ENCODE measurements around the gene ZBTB42. TPM values are rescaled to one million over a fixed set of nuclear protein-coding genes. Genes with fewer than 3 reads are reported as not detected.
A peak's percentile ranks its signal among the peaks of the same experiment; 100 is the strongest.

The ZBTB42 gene
- total RNA-seq, 2 donors from 2014 or later: 6.6 to 7.0 TPM

DNA sequence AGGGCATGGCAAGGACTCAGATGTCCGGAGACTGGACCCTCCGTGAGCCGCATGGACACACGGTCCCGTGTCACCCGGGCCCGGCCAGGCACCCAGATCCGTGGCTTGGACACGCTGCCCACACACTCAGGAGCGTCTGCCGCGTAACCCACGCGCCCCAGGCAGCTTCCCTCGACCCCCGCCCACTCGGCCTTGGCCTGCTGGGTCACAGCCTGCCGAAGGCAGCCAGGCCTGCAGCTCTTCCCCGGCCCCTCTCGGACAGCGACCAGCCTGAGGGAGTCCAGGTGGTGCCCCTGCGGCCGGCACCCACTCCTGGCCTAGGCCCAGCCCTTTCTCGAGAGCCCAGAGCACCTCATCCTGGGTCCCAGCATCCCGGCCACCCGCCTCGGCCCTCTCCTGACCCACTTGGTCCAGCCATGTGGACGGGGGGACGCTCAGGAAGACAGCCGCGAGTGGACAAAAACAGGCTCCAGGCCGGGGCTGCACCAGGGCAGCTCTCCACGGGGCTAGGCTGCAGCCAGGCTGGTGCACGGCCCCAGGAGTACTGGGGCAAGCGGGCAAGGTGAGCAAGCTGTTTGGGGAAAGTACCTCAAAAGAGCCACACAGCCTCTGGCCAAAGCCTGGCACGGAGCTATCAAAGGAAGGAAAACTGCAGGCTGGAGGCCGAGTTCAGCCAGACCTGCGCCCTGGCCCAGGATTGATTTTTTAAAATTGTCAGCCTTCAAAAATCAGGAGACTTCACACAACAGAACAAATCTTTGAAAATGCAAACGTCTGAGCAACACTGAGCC lies 11.8 kb upstream of the ZBTB42 start:
- no peaks in the 10 kb centered on the region for H3K27me3 ChIP-seq
- DNase-seq: no peak
- intact Hi-C loops (cut with DNase I): no loop called here
- H3K4me1 ChIP-seq: peaks cover 18% of the 10 kb centered on the region
- TF ChIP-seq, protein P1, sequence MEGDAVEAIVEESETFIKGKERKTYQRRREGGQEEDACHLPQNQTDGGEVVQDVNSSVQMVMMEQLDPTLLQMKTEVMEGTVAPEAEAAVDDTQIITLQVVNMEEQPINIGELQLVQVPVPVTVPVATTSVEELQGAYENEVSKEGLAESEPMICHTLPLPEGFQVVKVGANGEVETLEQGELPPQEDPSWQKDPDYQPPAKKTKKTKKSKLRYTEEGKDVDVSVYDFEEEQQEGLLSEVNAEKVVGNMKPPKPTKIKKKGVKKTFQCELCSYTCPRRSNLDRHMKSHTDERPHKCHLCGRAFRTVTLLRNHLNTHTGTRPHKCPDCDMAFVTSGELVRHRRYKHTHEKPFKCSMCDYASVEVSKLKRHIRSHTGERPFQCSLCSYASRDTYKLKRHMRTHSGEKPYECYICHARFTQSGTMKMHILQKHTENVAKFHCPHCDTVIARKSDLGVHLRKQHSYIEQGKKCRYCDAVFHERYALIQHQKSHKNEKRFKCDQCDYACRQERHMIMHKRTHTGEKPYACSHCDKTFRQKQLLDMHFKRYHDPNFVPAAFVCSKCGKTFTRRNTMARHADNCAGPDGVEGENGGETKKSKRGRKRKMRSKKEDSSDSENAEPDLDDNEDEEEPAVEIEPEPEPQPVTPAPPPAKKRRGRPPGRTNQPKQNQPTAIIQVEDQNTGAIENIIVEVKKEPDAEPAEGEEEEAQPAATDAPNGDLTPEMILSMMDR (IDR thresholded peaks at IDR 0.05): no peak
- H3K36me3 ChIP-seq: peaks cover 8% of the 10 kb centered on the region
- H3K9ac ChIP-seq (ENCODE audit: low read depth in 2 of 2, low read length in 2 of 2): no peak overlapping the region
- H3K4me3 ChIP-seq: no peak overlapping the region
- no peak overlapping the region for H3K27ac ChIP-seq
- no peaks in the 10 kb centered on the region for H3K9me3 ChIP-seq

DNA sequence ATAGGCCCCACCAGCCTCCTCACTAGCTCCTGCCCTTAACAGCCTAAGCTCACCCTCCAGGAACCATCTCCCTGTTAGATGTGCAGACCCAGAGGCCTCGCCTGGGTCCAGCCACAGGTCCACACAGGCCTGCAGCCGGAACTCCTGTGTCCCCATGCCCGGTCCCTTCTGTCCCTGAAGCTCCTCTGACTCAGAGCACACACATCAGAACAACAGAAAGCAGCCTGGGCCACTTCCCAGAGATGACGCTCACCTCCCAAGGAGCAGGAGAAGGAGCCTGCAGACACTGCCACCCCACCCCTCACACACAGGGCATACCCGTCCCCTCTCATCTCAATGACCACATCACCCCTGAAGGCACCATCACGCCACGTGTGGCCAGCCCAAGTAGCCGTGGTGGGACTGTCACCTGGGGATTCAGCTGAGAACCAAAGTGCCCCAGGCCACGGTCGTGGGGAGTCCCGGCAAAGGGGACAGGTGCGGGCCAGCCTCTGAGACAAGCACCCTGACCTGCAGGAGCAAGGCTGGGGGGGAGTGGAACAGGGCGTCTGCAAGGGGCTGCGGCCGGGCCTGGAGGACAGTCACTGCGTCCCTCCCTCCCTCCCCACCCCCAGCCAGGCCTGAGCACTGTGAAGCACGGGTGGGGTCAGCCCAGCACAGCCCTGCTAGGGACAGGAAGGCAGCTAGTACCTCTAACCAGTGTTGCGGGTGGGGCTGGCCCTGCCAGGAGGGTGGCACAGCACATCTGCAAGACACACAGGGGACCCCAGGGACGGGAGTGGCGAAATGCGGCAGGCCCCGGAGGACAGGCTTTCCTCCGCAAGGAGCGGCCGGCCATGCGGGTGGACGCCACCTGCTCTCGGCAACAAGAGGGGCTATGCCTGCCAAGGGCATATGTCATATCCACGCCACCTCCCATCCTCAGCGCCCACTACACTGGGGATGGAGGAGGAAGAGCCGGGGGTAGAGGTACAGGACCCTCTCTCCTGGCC lies 10.9 kb upstream of the ZBTB42 start:
- TF ChIP-seq, protein P1 (IDR thresholded peaks at IDR 0.05): no peak
- no peak overlapping the region for H3K27ac ChIP-seq
- H3K36me3 ChIP-seq: peaks cover 8% of the 10 kb centered on the region
- H3K9me3 ChIP-seq: no peaks in the 10 kb centered on the region
- no peak overlapping the region for H3K4me3 ChIP-seq
- peaks cover 24% of the 10 kb centered on the region for H3K4me1 ChIP-seq
- intact Hi-C loops (cut with DNase I): no loop called here
- no peak for DNase-seq
- H3K9ac ChIP-seq (ENCODE audit: low read depth in 2 of 2, low read length in 2 of 2): no peak overlapping the region
- no peaks in the 10 kb centered on the region for H3K27me3 ChIP-seq

DNA sequence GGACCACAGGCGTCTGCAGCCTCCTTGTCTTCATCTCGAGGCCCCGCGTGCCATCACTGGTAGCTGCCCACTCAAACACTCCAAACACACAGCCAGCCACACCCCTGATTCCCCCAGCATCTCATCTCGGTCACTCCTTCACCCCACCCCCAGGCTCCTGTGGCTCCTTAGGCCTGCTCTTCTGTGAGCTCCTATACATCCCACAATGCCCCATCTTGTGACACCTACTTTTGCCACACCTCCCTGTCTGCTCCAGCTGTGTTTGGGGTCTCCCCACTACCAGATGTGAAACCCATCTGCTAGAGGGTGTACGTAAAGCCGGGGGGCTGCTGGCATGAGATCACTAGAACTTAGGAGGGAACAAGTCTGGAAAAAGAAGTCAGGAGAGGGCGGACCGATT lies 9.5 kb upstream of the ZBTB42 start:
- H3K4me1 ChIP-seq: peaks cover 24% of the 10 kb centered on the region
- no peaks in the 10 kb centered on the region for H3K9me3 ChIP-seq
- TF ChIP-seq, protein P1 (IDR thresholded peaks at IDR 0.05): no peak
- H3K4me3 ChIP-seq: no peak overlapping the region
- peaks cover 8% of the 10 kb centered on the region for H3K36me3 ChIP-seq
- no peak overlapping the region for H3K9ac ChIP-seq (ENCODE audit: low read depth in 2 of 2, low read length in 2 of 2)
- no peak for DNase-seq
- H3K27me3 ChIP-seq: no peaks in the 10 kb centered on the region
- intact Hi-C loops (cut with DNase I): no loop called here
- H3K27ac ChIP-seq: no peak overlapping the region

DNA sequence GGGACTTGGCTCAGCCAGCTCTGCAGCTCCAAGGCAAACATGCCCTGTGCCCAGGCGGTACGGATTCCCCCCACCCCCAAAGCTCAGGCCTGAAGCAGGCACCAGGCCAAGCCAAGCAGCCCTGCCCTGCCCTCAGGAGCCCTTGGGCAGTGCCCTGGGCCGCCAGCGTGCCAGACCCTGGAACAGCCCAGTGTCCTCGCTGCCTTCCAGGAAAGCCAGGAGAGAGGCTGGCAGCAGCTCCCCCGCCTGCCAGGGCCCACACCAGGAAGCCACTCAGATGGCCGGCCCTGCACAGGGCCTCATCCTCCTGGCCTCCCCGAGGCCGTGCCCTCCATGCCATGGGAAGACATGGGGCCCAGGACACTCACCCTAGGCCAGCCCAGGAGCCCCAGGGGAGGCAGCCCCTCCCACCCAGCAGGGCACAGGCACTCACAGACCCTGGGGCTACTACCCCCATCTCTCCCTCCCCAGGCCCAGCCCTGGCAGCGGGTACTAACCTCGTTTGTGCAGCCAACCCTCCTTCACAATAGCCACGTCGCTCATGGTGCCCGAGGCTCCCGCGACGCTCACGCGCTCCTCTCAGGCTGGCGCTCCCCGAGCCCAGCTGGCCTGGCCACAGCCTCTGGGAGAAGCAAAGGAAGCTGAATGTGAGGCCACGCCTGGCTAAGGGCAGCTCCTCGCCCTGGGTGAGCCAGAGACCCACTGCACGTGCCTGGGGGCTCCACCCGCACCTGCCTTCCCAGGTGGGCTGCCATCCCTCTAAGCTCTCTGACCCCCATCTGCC lies 8.6 kb upstream of the ZBTB42 start:
- Histone ChIP-seq H3K4me1 (peaks cover 24% of the 10 kb centered on the region), H3K4me3 (no peak overlapping the region), H3K9me3 (no peaks in the 10 kb centered on the region), H3K36me3 (peaks cover 8% of the 10 kb centered on the region), H3K27ac (no peak overlapping the region), H3K9ac (ENCODE audit: low read depth in 2 of 2, low read length in 2 of 2) (peak overlapping the region in 1 of 2 donors; percentile 31), H3K27me3 (no peaks in the 10 kb centered on the region)
- DNase-seq: no peak
- intact Hi-C loops (cut with DNase I): no loop called here
- TF ChIP-seq, protein P1 (IDR thresholded peaks at IDR 0.05): no peak
